Endothelial cell of umbilical vein (primary cell): ENCODE data around the gene C1orf116.

Experiments
- CTCF ChIP-seq, 2 donors: IDR thresholded peaks; 1 replicate in 1 of 2; 2 replicates in 1 of 2; pipeline ENCODE4 v1.5.1; 2011; ENCODE audit warnings: low read length in 2 of 2, mild to moderate bottlenecking in 2 of 2, moderate library complexity in 2 of 2, control low read depth in 1 of 2, inconsistent platforms in 1 of 2, low read depth in 1 of 2; ENCODE audit not compliant: insufficient read depth in 1 of 2; ENCODE audit errors: extremely low read depth in 1 of 2
- EZH2 ChIP-seq: IDR thresholded peaks from 2 replicates; pipeline ENCODE4 v1.6.1; 2012; ENCODE audit warnings: borderline replicate concordance, low read depth, mild to moderate bottlenecking, moderate library complexity, low read length, inconsistent platforms; ENCODE audit not compliant: severe bottlenecking
- FOS ChIP-seq: IDR thresholded peaks from 2 replicates; pipeline ENCODE4 v1.6.1; 2011; ENCODE audit warnings: mild to moderate bottlenecking, low read length, moderate library complexity, borderline replicate concordance; ENCODE audit not compliant: insufficient read depth
- GATA2 ChIP-seq: IDR thresholded peaks from 2 replicates; pipeline ENCODE4 v1.7.0; 2011; ENCODE audit warnings: low read depth, mild to moderate bottlenecking, moderate library complexity, mixed read lengths, low read length; ENCODE audit not compliant: insufficient read length, insufficient read depth
- JUN ChIP-seq: IDR thresholded peaks from 2 replicates; pipeline ENCODE4 v1.6.1; 2011; ENCODE audit warnings: borderline replicate concordance, low read depth; ENCODE audit not compliant: insufficient read length, insufficient read depth
- MAX ChIP-seq: IDR thresholded peaks from 2 replicates; pipeline ENCODE4 v1.6.1; 2011; ENCODE audit not compliant: insufficient read depth, insufficient read length
- MYC ChIP-seq: IDR thresholded peaks from one replicate; pipeline ENCODE4 v1.6.1; 2011; ENCODE audit warnings: mild to moderate bottlenecking, low read depth, low read length
- POLR2A ChIP-seq: IDR thresholded peaks from 2 replicates; pipeline ENCODE4 v1.6.1; 2012; ENCODE audit warnings: low read depth, mild to moderate bottlenecking, control low read depth, low read length
- POLR2AphosphoS5 ChIP-seq: IDR thresholded peaks from 2 replicates; pipeline ENCODE4 v1.6.1; 2012; ENCODE audit warnings: low read depth, mild to moderate bottlenecking, control low read depth, low read length, moderate library complexity; ENCODE audit not compliant: insufficient read depth

- TF ChIP-seq EZH2 (no peak), CTCF (IDR thresholded peaks at IDR 0.05; ENCODE audit: extremely low read depth in 1 of 2, insufficient read depth in 1 of 2, low read depth in 1 of 2, low read length in 2 of 2) (no peak), POLR2AphosphoS5 (no peak), FOS (no peak), POLR2A (no peak), MAX (no peak), GATA2 (no peak), JUN (no peak), MYC (no peak)
Observed at GRCh38 chr1:206992790-206993189, 39.8 kb downstream of the C1orf116 start.
